ENCODE measurements around the gene PHC2.

Gene PHC2

GRCh38 chr1:33414879-33415278, 16.0 kb downstream of the PHC2 start:
- no peak for DNase-seq

- no peak for DNase-seq
Measured at GRCh38 chr1:33410091-33410701, 20.7 kb downstream of the PHC2 start.

- no peak for DNase-seq
Measured at GRCh38 chr1:33408093-33408436, 22.8 kb downstream of the PHC2 start.

GRCh38 chr1:33407352-33408092, 23.4 kb downstream of the PHC2 start:
- no peak for DNase-seq

GRCh38 chr1:33402206-33402605, 28.7 kb downstream of the PHC2 start:
- DNase-seq: no peak

DNA sequence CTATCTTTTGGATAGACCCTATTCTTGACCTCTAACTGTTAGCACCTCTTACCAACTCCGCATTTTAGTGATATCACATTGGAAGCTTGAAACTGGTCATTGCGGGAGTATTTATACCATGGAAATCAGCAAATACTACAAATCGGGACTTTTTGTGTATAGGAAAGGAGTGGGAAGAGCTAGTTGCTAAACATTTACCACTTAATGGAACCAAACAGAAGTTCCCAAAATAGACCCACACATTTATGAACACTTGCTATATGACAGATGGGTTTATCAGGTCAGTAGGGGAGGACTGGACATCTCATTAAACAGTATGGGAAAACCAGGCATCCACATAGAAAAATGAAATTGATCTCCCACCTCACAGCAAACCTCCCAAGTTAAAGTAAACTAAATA, 29.4 kb downstream of the PHC2 start:
- DNase-seq: no peak

DNA sequence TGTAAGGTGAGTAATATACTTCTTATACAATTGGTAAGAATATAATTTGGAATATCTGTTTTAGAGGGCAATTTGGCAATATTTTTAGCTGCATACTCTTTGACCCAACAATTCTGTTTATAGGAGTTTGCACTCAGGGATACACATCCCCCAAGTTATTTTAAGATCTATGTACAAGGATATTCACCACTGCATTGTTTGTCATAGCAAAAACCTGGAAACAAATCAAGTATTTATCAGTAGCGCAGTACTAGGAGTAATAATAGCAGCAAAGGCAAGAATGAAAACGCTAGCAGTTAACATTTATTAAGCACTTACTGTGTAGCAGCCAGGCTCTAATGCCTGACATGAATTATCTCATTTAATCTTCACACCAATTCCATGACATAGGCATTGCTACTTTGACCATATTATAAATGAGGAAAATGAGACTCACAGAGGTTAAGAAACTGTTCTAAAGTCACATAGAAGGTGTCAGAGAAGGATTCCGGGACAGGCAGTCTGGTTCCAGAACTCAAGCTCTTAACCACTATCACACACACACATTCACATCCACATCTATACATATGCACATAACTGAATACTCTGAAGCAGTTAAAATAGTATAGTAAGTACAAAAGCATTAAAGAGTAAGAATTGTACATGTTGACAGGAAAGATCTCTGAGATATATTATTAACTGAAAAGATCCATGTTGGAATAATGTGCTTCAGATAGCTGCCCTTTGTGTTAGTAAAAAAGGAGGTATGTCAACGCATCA, 30.6 kb downstream of the PHC2 start:
- no peak for DNase-seq

- no peak for DNase-seq
Measured at GRCh38 chr1:33399375-33399774, 31.5 kb downstream of the PHC2 start.

DNA sequence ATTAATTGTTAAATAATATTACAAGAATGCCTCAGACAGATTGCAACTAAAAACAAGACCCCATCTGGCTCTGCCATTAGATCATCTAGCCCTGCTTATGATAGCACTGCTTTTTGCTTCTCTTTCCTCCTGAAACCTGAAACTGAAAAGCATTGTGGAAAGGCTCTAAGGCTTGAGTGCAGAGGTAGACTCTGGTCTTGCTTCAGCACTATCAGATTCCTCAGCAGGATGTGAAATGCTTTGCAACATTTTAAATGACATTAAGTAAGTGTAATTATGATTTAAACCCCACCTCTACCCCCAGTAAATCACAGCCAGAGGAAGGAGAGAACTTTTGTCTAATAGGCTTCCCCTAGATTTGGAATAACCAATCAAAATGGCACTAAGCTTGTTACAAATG, 32.9 kb downstream of the PHC2 start:
- DNase-seq: no peak

DNA sequence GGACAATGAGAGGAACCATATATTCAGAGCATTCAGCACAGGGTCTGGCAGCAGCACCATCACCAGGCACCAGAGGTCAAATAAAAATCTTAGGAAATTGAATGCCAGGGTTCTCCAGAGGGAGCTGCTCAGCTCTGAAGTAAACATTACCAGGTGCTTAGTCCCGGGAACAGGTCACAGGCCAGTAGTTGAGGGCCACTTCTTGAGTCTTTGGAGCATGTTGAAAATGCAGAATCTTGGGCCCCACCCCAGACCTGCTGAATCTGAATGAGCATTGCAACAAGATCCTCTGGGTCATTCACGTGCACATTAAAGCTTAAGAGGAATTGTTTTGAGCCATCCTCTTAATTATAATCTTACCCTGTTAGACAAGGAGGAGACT, 33.8 kb downstream of the PHC2 start:
- DNase-seq: no peak

DNA sequence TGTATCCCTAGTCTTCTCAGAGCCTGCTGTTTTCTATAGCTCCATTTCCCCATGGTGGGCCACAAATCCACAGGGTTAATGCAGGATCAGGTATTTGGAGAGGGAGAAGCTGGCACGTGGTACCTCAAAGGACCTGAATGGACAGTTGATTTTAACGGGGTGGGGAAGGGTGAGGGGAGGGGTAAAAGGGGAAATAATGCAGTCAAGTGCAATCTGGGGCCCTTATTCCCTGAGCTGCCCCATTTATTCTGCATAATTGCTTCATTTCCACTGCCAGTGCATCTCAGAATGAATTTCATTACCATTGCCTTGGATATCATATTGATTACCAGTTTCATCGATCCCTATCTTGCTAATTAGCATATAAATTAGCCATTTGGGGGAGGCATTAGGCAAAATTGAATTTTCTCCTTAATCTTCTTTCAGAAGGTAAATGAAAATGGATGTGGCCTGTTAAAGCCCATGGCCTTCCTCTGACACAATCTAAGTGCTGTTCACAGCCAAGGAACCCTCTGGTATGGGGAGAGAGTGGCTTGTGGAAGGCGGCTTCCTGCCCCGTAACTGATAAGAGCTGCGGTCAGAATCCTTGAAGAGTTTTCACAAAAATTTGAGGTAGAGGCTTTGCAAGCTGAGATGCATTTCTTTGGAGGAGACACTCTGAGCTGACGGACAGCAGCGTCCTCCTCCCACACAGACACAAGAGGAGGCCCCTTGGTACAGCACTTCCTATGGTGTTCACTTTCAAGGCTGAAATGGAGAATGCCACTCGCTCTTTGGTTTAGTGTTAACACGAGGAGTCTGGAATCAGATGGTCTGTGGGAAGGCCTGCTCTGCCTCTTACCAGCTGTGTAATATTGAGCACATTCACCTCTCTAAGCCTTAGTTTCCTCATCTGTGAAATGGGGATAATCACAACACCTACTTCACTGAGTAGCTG, 34.4 kb downstream of the PHC2 start:
- peak; percentile 93 for DNase-seq

- no peak for DNase-seq
Measured at GRCh38 chr1:33394770-33395169, 36.1 kb downstream of the PHC2 start.

DNA sequence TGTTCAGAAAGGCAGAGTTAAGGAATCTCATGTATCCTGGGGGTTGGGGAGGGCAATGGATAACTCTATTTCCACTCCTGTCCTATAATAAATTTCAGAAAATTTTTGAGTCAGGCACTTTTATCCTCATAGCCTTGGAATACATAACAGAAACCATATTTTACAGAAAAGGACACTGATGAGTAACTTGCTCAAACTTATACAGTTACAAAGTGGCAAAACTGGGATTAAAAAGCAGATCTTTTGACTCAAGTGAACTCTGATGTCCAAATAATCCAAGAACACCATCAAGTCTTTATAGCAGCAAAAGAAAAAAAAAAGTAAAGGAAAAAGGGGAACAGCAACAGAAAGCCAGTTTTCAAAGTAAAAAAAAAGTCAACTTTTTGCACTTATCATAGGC, 36.9 kb downstream of the PHC2 start:
- no peak for DNase-seq

GRCh38 chr1:33393524-33393923, 37.4 kb downstream of the PHC2 start:
- DNase-seq: no peak

GRCh38 chr1:33392639-33393038, 38.3 kb downstream of the PHC2 start:
- DNase-seq: no peak

DNA sequence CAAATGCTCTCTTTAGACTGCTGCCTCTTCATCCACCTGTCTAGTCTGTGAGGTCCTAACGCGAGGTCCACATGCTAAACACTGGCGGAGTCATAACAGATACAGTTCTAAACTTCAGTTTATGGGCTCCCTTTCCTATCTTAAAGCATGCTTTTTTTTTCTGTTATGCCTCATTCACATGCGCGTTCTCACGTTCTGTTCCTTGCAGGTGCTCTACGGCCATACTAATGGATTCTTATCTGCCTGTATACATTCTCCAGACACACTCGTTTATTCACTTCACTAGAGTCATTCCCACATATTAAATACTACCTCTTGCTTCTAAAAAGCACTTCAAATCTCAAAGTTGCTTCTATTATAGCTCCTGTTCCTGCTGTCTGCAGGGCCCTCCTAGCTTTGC, 38.7 kb downstream of the PHC2 start:
- DNase-seq: no peak

DNA sequence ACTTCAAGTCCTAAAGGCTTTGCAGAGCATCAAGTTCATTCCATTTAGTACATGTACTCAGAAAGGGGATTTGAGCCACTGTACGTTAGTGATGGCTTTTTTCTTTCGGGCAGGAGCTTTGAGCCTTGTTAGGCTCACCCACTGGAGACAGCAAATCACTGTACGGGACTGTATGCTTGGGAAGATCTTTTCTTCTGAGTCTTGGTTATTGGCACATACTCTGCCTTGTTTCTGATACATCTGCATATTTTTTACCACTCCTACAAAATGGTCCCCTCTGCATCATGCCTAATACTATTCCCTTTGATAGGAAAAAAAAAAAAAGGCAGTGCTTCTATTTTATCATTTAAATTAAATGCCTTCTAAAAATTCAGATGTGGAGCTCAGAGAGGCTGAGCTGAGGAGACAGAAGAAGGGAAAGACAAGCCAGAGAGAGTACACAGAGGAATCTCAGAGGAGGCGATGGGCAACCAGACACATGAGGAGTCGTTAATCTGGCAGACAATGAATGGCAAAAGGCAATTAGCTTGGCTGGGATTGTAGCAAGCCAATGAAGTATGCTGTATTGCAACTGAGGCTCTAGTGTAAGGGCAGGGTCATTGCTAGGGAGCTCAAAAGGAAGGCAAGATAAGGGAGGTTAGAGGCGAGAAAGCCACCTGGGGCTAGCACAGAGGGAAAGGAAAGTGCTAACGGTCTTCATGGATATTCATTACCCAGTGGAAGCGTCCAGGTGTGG, 39.4 kb downstream of the PHC2 start:
- DNase-seq: no peak

- DNase-seq: no peak
Measured at GRCh38 chr1:33390542-33390941, 40.4 kb downstream of the PHC2 start.

- no peak for DNase-seq
Measured at GRCh38 chr1:33388805-33389771, 41.8 kb downstream of the PHC2 start.

DNA sequence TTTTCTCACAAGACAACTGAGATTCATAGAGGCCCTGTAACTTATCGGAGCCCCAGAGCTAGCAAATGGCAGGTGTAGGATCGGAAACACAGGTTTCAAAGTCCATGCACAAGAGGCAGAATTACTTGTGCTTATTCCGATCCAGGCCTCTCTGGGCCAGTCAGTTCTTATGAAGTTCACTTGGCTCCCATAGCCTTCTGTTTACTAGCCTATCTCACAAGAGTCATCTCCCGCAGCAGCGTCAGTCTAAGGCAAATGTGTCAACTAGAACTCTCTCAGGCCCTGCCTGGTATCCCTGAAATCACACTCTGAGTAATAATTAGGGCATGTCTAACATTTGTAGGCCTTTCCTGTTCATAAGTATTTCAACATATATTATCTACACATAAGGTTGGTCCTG, 43.3 kb downstream of the PHC2 start:
- no peak for DNase-seq

- DNase-seq: no peak
Measured at GRCh38 chr1:33385251-33385650, 45.6 kb downstream of the PHC2 start.
